Tibial artery (tissue), 4 donors: ENCODE measurements around the gene PIEZO2.

Experiments
- DNase-seq, 2 donors: peaks; one replicate each; pipeline ENCODE4 v3.0.0-alpha.2; 2019
- H3K27ac ChIP-seq, 2 donors: fragments of 200-600 bp; sonication (generic) in 1 of 2; 1 replicate in 1 of 2; 2 replicates in 1 of 2; pipeline ENCODE4 v1.5.1; 2018 to 2019; ENCODE audit warnings: mild to moderate bottlenecking in 1 of 2
- H3K27me3 ChIP-seq, 2 donors: fragments of 200-600 bp; sonication (generic) in 1 of 2; one replicate each; pipeline versions ENCODE4 v1.5.1 to v1.6.0; 2016 to 2019
- H3K36me3 ChIP-seq, 3 donors: fragments of 200-600 bp; sonication (generic) in 2 of 3; one replicate each; pipeline ENCODE4 v1.5.1; 2016 to 2019; ENCODE audit warnings: mild to moderate bottlenecking in 2 of 3
- H3K4me1 ChIP-seq, 4 donors: fragments of 200-600 bp; sonication (generic) in 2 of 4; 1 replicate in 3 of 4; 2 replicates in 1 of 4; pipeline ENCODE4 v1.5.1; 2016 to 2019
- H3K4me3 ChIP-seq, 2 donors: fragments of 200-600 bp; sonication (generic) in 1 of 2; 1 replicate in 1 of 2; 2 replicates in 1 of 2; pipeline ENCODE4 v1.5.1; 2018 to 2019; ENCODE audit warnings: mild to moderate bottlenecking in 2 of 2
- H3K9me3 ChIP-seq, 3 donors: fragments of 200-600 bp; sonication (generic) in 1 of 3; one replicate each; pipeline ENCODE4 v1.5.1; 2016 to 2019
- intact Hi-C: fragments of 100-400 bp; cut with DNase I; formaldehyde crosslinking; loops from one replicate; pipeline ENCODE4 v1.15.0; 2023; ENCODE audit warnings: low total_unique reads
- TF ChIP-seq, protein P1 (sequence below), 2 experiments: fragments of 200-600 bp in 1 of 2; fragments of 450-650 bp in 1 of 2; IDR thresholded peaks; one replicate each; pipeline ENCODE4 v1.5.1; 2017 to 2019; ENCODE audit warnings: antibody characterized with exemption in 2 of 2, mild to moderate bottlenecking in 1 of 2, moderate library complexity in 1 of 2

The PIEZO2 gene

DNA sequence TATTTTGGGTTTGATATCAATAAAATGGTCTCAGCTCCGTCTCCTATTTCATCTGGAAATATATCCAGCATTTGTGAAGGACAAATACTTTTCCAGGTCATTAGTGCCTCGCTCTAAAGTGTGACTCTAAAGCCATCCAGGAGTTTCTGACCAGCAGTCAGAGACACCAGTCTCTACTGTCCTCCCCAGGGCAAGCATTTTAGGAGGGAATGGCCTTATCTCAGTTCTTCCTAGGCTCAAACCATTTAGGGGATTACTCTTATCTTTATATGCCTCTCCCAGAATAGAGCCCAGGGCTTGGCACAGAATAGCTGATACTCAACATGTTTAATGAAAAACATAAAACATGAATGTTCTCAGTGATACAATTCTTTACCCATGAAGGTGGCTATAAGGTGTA, 436.0 kb downstream of the PIEZO2 start:
- no peak overlapping the region for H3K4me3 ChIP-seq
- intact Hi-C loops, result no loop called here
- no peak overlapping the region for H3K27ac ChIP-seq
- no peaks in the 10 kb centered on the region for H3K27me3 ChIP-seq
- TF ChIP-seq, protein P1, sequence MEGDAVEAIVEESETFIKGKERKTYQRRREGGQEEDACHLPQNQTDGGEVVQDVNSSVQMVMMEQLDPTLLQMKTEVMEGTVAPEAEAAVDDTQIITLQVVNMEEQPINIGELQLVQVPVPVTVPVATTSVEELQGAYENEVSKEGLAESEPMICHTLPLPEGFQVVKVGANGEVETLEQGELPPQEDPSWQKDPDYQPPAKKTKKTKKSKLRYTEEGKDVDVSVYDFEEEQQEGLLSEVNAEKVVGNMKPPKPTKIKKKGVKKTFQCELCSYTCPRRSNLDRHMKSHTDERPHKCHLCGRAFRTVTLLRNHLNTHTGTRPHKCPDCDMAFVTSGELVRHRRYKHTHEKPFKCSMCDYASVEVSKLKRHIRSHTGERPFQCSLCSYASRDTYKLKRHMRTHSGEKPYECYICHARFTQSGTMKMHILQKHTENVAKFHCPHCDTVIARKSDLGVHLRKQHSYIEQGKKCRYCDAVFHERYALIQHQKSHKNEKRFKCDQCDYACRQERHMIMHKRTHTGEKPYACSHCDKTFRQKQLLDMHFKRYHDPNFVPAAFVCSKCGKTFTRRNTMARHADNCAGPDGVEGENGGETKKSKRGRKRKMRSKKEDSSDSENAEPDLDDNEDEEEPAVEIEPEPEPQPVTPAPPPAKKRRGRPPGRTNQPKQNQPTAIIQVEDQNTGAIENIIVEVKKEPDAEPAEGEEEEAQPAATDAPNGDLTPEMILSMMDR (IDR thresholded peaks at IDR 0.05), result no peak
- no peaks in the 10 kb centered on the region for H3K9me3 ChIP-seq
- H3K4me1 ChIP-seq, result no peaks in the 10 kb centered on the region
- DNase-seq, result no peak
- H3K36me3 ChIP-seq, result no peaks in the 10 kb centered on the region

DNA sequence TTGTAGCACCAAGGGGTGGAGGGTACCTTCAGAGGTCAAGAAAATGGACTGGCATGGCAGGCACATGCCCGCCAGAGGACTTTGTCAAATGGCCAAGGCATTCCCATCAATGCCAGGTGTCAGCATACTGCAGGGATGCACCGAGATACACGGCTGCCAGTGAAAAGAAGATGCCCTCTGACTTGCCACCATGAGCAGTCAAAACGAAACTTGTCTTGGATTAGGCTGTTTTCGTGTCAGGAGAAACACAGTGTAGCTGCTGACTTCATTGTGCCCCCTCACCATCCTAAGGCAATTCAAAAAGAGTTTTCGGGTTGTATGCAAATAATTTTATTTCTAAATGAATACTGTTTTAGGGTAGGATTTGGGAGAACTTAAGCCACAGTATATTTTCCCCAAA, 442.1 kb downstream of the PIEZO2 start:
- intact Hi-C loops, result no loop called here
- TF ChIP-seq, protein P1 (IDR thresholded peaks at IDR 0.05), result no peak
- Histone ChIP-seq H3K9me3 (no peaks in the 10 kb centered on the region), H3K4me3 (no peak overlapping the region), H3K4me1 (no peaks in the 10 kb centered on the region), H3K27me3 (no peaks in the 10 kb centered on the region), H3K36me3 (no peaks in the 10 kb centered on the region), H3K27ac (no peak overlapping the region)
- no peak for DNase-seq

DNA sequence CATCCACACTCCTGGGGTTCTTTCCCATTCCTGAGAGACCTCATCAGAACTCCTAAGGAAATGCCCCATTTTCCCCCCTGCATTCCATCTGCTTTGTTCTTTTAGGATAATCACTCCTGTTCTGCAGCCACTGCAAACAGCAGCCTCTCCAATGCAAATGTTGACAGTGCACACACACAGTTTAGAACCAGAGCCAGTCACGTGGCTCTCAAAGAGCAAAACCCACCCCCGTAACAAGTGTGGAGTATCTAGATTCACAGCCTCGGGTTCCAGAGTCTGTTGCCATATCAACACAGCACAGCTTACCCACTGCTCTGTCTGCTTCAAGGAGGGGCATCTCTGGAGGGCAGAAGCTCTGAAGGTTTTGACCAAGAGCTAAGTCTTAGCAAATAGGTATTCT, 443.6 kb downstream of the PIEZO2 start:
- no peaks in the 10 kb centered on the region for H3K9me3 ChIP-seq
- H3K4me1 ChIP-seq, result no peaks in the 10 kb centered on the region
- no peaks in the 10 kb centered on the region for H3K36me3 ChIP-seq
- H3K27me3 ChIP-seq, result no peaks in the 10 kb centered on the region
- no peak for DNase-seq
- no peak overlapping the region for H3K27ac ChIP-seq
- intact Hi-C loops, result no loop called here
- no peak overlapping the region for H3K4me3 ChIP-seq
- TF ChIP-seq, protein P1 (IDR thresholded peaks at IDR 0.05), result no peak

DNA sequence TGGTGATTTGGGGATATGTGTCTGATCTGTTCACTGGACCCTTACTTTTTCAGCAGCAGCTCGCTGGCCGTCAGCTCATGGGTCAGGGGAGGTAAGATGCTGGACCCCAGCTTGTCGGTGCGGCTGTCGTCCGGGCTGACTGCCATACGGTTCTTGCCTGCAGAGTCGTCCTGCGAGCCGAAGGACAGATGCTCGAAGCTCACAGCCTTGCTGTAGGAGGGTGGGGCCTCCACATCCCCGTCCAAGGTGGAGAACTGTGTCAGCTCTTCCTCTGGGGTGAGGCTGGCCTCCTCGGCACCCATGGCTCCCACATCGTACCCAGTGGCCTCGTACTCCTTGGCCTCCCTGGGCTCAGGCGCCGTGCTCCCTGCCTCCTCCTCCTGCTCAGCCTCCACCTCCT, 444.1 kb downstream of the PIEZO2 start:
- H3K4me1 ChIP-seq, result no peaks in the 10 kb centered on the region
- no peak overlapping the region for H3K4me3 ChIP-seq
- H3K27ac ChIP-seq, result no peak overlapping the region
- TF ChIP-seq, protein P1 (IDR thresholded peaks at IDR 0.05), result no peak
- intact Hi-C loops, result no loop called here
- DNase-seq, result no peak
- H3K27me3 ChIP-seq, result no peaks in the 10 kb centered on the region
- H3K9me3 ChIP-seq, result no peaks in the 10 kb centered on the region
- no peaks in the 10 kb centered on the region for H3K36me3 ChIP-seq

DNA sequence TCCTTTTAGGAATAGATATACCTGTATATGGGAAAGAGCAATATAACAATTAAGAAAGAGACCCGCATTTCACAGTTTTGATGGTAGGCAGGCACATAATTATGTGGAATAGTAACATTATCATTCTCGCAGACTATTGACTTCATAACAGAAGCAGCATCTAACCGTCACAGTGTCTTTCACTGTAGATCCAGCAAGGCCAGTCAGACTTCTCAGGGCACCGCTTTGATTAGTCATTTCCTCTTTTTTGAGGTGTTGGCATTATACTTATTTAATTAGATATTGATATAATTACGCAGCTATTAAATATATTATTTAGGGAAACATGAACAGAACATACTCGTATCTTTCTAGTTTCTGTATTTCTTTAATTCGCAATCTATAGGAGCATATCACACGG, 447.2 kb downstream of the PIEZO2 start:
- intact Hi-C loops, result no loop called here
- DNase-seq, result no peak
- H3K27me3 ChIP-seq, result no peaks in the 10 kb centered on the region

More for the DNA sequence above, 447.2 kb downstream of the PIEZO2 start:
- no peak overlapping the region for H3K27ac ChIP-seq
- no peaks in the 10 kb centered on the region for H3K4me1 ChIP-seq
- TF ChIP-seq, protein P1 (IDR thresholded peaks at IDR 0.05), result no peak
- H3K36me3 ChIP-seq, result no peaks in the 10 kb centered on the region
- no peak overlapping the region for H3K4me3 ChIP-seq
- no peaks in the 10 kb centered on the region for H3K9me3 ChIP-seq
